ENCODE results near the gene AP3D1.
"Not testable (repeated sequence)": the region's sequence is repeated elsewhere in the genome, so short reads cannot be mapped to it uniquely, and the experiment has no call there.

The AP3D1 gene

DNA sequence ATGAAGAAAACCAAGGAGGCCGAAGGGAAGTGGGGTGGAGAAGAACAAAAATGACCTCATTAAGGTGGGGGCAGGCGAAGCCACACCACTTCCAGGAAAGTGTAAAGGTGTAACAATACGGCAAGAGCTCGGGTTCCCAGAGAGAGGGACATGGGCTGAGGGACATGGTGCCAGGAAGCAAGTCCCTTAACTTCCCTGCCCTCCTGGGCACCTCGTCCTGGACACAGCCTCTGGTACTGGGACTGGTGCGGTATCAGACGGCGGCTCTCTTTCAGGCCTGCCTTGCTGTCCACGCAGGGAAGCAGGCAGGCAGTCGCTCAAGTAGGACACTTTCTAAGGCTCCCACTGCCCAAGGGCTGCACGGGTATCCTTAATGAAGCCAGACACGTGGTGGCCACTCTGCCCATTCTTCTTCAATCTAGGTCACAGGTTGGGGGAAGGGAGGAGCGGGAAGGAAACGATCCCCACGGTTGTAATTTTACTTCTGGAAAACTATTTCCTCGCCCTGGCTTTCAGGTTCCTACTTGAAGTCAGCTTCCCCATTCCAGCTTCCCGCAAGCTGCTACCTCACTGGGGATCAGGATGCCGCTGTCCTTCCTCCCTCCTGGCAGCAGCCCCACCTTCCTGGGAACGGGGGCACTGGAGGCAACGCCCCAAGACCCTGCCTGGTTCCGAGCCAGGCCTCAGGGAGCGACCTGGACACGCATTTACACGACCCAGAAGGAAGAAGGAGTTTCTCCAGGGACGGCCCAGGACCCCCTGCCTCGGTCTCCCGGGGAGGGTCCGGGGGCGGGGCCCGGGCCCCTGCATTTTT is 1.2 kb downstream of the AP3D1 start:
- DNase-seq: peak; percentile 15

GRCh38 chr19:2148482-2149135 is 2.8 kb downstream of the AP3D1 start:
- no peak for DNase-seq

- no peak for DNase-seq
These were observed 5.5 kb downstream of the AP3D1 start for GRCh38 chr19:2145831-2146241.

GRCh38 chr19:2144190-2144589 is 7.2 kb downstream of the AP3D1 start:
- no peak for DNase-seq

- DNase-seq: no peak
These were observed 9.1 kb downstream of the AP3D1 start for GRCh38 chr19:2142173-2142829.

- no peak for DNase-seq
These were observed 11.2 kb downstream of the AP3D1 start for GRCh38 chr19:2140138-2140569.

DNA sequence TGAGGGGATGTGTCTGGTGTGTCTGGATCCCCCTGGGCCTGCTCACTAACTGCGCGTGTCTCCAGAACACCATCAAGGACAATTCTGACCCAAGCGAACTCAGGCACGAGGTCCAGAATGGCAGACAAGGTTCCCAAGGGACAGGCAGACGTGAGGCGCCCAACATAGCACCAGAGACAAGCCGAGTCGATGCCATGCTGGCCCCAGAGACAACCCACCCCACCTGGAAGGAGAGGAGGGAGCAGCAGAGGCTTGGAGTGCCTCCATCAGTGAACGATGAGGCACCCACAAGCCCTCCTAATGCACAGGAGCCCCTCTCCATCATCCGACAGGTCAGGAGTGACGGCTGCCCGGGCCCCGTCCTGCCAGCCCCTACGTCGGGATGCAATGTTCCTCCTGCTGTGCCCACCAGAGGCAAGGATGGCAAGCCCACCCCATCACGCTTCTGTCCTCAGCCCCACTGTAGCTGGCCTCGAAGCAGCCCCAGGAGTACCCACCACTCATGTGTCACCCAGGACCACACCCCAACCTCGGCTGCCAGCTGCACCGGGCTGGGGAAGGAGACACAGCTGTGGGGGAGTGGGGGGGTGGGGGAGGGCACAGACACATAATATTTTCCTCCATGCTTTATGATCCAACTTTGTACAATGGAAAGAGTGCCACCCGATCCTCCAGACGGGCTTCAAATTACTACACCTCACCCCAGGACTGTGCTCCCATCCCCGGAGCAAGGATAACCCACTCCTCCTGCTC is 11.8 kb downstream of the AP3D1 start:
- DNase-seq: no peak

DNA sequence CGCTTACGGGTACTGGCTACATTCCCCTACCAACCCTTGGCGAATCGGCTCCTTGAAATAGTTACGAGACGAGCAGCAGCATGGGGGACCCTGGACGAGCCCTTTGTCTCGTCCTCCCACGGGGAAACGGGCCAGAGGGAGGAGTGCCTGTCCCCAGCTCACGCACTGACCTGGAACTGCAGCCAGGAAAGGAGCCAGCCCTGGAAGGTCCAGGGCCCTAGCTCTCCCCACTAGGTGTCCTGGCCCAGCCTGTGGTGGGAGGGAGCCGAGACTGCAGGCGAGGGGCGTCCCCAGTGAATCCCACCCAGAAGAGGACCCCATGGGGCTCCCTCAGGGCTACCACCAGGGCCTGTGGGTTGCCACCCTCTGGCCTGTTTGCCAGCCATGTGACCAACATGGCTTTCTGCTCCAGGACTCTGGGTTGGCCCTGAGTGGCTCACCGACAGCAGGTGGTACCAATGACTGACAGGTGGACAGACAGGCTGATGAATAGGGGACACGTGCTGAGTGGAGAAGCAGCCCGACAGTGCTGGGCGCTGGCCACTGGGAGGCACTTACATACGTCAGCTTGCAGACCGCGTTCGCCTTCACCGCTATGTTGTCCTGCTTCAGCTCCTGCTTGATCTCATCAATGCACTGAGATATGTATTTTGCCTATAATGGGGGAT is 13.2 kb downstream of the AP3D1 start:
- no peak for DNase-seq

DNA sequence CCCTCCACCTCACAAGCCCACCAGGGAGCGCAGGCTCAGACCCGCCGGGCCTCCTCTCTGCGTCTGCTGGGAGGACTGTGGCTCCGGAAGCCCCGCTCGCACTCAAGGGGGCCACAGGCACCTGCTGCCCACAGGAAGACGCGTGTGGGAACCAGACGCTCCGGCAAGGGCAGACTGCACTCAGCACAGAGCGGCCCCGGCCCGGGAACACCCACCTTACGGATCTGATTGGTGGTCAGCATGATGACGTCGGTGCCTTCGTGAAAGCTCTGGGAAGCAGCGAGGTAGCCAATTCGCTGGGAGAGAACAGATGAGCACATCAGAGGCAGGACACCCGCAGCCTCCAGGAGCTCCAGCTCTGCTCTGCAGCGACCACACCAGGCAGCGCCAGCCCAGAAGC is 14.6 kb downstream of the AP3D1 start:
- DNase-seq: no peak

- DNase-seq: no peak
These were observed 15.6 kb downstream of the AP3D1 start for GRCh38 chr19:2135474-2136402.

- no peak for DNase-seq
These were observed 18.5 kb downstream of the AP3D1 start for GRCh38 chr19:2132731-2133490.

DNA sequence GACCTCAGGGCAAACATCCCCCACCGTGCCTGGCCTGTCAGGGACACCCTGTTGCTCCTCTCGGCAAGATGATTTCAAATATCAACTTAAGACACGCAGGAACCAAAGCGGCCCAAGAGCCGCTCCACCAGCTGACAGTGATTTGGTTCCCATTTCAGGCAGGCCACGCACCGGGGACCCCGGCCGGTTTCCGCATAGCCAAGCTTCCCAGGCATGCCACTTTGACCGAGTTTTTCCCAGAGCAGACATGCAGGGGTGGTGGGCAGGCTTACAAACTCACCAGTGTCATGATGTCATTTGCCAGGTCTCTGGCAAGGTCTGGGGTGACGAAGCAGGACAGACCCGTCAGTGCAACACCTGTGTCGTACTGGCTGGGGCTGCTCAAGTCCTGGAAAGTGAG is 19.2 kb downstream of the AP3D1 start:
- DNase-seq: no peak

DNA sequence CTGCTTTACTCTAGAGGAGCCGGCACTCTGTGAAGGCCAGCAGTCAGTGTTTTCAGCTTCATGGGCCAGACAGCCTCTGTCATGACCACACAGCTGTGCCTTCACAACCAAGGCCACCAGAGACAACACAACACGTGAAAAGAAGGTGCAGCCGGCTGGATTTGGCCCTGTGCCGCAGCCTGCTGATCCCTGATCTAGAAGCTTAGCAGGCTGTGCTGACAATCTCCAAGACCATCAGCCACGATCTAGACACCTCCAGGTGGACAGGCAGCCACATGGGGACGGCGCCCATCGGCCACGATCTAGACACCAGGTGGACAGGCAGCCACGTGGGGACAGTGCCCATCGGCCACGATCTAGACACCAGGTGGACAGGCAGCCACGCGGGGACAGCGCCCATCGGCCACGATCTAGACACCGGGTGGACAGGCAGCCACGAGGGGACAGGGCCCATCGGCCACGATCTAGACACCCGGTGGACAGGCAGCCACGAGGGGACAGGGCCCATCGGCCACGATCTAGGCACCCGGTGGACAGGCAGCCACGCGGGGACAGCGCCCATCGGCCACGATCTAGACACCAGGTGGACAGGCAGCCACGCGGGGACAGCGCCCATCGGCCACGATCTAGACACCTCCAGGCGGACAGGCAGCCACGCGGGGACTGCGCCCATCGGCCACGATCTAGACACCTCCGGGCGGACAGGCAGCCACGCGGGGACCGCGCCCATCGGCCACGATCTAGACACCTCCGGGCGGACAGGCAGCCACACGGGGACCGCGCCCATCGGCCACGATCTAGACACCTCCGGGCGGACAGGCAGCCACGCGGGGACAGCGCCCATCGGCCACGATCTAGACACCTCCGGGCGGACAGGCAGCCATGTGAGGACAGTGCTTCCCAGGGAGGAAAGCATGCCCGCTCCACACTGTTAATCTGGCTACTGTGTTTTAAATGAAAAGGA is 20.1 kb downstream of the AP3D1 start:
- DNase-seq: not testable (repeated sequence)

- DNase-seq: no peak
These were observed 21.2 kb downstream of the AP3D1 start for GRCh38 chr19:2129892-2130770.

DNA sequence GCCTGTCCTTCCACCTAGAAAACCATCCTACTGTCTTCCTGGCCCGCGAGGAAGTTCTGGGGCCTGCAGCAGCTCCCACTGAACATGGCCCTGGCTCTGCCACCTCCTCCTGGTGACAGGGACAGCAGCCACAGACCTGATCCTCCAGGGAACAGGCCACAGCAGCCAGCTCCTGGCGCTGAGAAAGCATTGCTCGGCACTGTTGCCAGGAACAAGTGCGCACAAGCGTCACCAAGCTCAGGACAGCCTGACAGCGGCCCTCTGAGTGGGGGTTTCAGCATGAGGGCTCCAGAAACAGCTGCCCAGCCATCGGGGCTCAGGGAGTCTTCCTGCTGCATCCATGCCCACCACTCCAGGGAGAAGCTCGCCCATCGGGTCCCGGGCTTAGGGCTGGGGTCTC is 21.9 kb downstream of the AP3D1 start:
- no peak for DNase-seq

DNA sequence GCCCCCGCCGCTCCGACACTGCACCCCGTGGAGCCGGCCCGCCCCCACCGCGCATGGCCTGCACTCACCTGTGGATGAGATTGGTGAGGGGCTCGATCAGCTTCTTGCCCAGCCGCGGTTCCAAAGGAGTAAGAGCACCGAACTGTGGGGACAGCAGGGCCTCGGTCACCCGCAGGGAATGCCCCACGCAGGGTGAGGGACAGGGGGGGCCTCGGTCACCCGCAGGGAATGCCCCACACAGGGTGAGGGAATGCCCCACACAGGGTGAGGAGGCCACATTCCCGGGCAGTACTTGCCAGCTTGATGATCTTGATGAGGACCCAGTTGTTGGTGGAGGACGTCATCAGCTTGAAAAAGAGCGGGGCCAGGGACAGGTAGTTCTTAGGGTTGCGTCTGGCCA is 22.3 kb downstream of the AP3D1 start:
- no peak for DNase-seq

- not testable (repeated sequence) for DNase-seq
These were observed 23.1 kb downstream of the AP3D1 start for GRCh38 chr19:2128252-2128651.

GRCh38 chr19:2127758-2128157 is 23.6 kb downstream of the AP3D1 start:
- DNase-seq: no peak
